Stimulated activated CD8-positive, alpha-beta memory T cell treated with anti-CD3 and anti-CD28 coated beads, Interleukin-15, amount 100 ng/mL, for 1 hour (primary cell): ENCODE results near the gene PRRC2B.

Experiments
- DNase-seq: peaks from one replicate; pipeline ENCODE4 v3.0.0-alpha.2; 2020; ENCODE audit warnings: low read depth

Gene PRRC2B

GRCh38 chr9:131409458-131409992 lies 15.6 kb downstream of the PRRC2B start:
- no peak for DNase-seq

- DNase-seq, result no peak
Measured at GRCh38 chr9:131410044-131410491, 16.2 kb downstream of the PRRC2B start.

- no peak for DNase-seq
Measured at GRCh38 chr9:131411719-131412681, 18.1 kb downstream of the PRRC2B start.

GRCh38 chr9:131416509-131416908 lies 22.6 kb downstream of the PRRC2B start:
- DNase-seq, result no peak

- no peak for DNase-seq
Measured at GRCh38 chr9:131417264-131418142, 23.6 kb downstream of the PRRC2B start.

- DNase-seq, result no peak
Measured at GRCh38 chr9:131418143-131419025, 24.5 kb downstream of the PRRC2B start.

GRCh38 chr9:131419026-131419614 lies 25.2 kb downstream of the PRRC2B start:
- DNase-seq, result no peak

GRCh38 chr9:131419716-131420115 lies 25.8 kb downstream of the PRRC2B start:
- no peak for DNase-seq

- no peak for DNase-seq
Measured at GRCh38 chr9:131420980-131421624, 27.2 kb downstream of the PRRC2B start.

- no peak for DNase-seq
Measured at GRCh38 chr9:131421691-131422090, 27.8 kb downstream of the PRRC2B start.

GRCh38 chr9:131422241-131422792 lies 28.4 kb downstream of the PRRC2B start:
- no peak for DNase-seq

- DNase-seq, result no peak
Measured at GRCh38 chr9:131423171-131423581, 29.3 kb downstream of the PRRC2B start.

- no peak for DNase-seq
Measured at GRCh38 chr9:131426545-131426944, 32.7 kb downstream of the PRRC2B start.

- no peak for DNase-seq
Measured at GRCh38 chr9:131429121-131430012, 35.5 kb downstream of the PRRC2B start.

- no peak for DNase-seq
Measured at GRCh38 chr9:131432050-131432449, 38.2 kb downstream of the PRRC2B start.

- no peak for DNase-seq
Measured at GRCh38 chr9:131432597-131433301, 38.9 kb downstream of the PRRC2B start.

- DNase-seq, result no peak
Measured at GRCh38 chr9:131433302-131433854, 39.5 kb downstream of the PRRC2B start.

GRCh38 chr9:131434673-131435072 lies 40.8 kb downstream of the PRRC2B start:
- DNase-seq, result no peak
